Measurements from ENCODE around the gene MAST2.

MAST2 gene

GRCh38 chr1:46004492-46004891, 201.1 kb downstream of the MAST2 start:
- TF ChIP-seq, protein P1, sequence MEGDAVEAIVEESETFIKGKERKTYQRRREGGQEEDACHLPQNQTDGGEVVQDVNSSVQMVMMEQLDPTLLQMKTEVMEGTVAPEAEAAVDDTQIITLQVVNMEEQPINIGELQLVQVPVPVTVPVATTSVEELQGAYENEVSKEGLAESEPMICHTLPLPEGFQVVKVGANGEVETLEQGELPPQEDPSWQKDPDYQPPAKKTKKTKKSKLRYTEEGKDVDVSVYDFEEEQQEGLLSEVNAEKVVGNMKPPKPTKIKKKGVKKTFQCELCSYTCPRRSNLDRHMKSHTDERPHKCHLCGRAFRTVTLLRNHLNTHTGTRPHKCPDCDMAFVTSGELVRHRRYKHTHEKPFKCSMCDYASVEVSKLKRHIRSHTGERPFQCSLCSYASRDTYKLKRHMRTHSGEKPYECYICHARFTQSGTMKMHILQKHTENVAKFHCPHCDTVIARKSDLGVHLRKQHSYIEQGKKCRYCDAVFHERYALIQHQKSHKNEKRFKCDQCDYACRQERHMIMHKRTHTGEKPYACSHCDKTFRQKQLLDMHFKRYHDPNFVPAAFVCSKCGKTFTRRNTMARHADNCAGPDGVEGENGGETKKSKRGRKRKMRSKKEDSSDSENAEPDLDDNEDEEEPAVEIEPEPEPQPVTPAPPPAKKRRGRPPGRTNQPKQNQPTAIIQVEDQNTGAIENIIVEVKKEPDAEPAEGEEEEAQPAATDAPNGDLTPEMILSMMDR (conservative IDR thresholded peaks at IDR 0.05; ENCODE audit: low read depth, low read length), result no peak
- no peak overlapping the region for H3K4me3 ChIP-seq (ENCODE audit: low read length)
- DNase-seq (ENCODE audit: low read depth), result no peak

- no peak for DNase-seq (ENCODE audit: low read depth)
- H3K4me3 ChIP-seq (ENCODE audit: low read length), result no peak overlapping the region
- TF ChIP-seq, protein P1 (conservative IDR thresholded peaks at IDR 0.05; ENCODE audit: low read depth, low read length), result no peak
These were observed 202.2 kb downstream of the MAST2 start for GRCh38 chr1:46005594-46005993.

DNA sequence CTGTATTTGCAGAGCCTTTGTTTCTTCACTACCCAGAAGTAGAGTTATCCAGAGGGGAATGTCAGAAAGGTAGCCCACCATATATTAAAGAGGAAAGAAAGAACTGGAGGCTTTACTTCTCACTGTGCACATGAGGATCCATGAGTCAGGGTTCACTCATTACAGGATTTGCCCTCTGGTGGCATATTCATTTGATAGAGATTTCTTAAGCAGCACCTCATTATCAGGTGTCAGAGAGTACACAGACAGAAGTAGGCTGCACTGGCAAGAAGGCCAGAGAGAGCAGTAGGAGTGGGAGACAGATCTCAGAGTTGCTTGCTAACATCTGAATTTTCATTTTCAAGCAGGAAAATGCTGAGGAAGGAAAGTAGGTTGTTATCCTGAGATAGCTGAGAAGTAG, 205.2 kb downstream of the MAST2 start:
- H3K4me3 ChIP-seq (ENCODE audit: low read length), result no peak overlapping the region
- DNase-seq (ENCODE audit: low read depth), result no peak
- TF ChIP-seq, protein P1 (conservative IDR thresholded peaks at IDR 0.05; ENCODE audit: low read depth, low read length), result no peak

DNA sequence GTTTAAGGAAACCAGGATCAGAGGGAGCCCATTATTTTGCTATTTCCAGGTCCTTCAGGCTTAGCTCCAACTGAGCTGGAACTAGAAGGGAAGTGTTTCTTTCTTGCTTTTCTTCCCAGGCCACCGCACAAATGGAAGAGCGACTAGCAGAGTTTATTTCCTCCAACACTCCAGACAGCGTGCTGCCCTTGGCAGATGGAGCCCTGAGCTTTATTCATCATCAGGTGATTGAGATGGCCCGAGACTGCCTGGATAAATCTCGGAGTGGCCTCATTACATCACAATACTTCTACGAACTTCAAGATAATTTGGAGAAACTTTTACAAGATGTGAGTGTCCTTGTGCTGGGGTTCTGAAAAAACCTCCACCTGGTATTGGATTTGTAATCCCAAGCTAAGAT, 207.2 kb downstream of the MAST2 start:
- TF ChIP-seq, protein P1 (conservative IDR thresholded peaks at IDR 0.05; ENCODE audit: low read depth, low read length), result no peak
- H3K4me3 ChIP-seq (ENCODE audit: low read length), result no peak overlapping the region
- no peak for DNase-seq (ENCODE audit: low read depth)

DNA sequence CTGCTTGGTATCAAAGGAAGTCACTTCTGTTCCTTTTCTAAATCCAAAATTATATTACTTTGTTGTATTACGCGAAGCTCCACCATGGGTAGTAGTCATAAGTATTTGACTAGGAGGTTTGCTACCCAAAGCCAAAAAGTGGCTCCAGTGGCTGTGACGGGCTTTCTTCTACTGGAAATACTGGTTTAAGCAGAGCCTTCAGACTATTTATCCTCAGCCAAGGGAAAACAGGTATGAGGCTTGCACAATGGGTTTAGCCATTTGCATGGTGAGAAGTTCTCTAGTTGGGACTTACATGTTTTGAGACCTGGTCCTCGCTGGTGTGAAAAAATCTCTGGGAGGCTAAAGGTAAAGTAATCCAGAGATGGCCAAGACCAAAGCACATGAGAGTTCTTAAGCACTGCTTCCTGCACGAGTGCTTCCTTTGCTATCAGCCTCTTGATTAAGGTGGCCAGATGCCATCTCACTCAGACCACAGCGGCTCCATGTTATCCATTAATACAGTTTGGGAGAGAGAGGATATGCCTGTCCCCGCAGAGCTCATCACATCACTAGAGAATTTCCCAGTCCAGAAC, 207.8 kb downstream of the MAST2 start:
- TF ChIP-seq, protein P1 (conservative IDR thresholded peaks at IDR 0.05; ENCODE audit: low read depth, low read length), result no peak
- DNase-seq (ENCODE audit: low read depth), result no peak

GRCh38 chr1:46012236-46012635, 208.8 kb downstream of the MAST2 start:
- TF ChIP-seq, protein P1 (conservative IDR thresholded peaks at IDR 0.05; ENCODE audit: low read depth, low read length), result no peak
- H3K4me3 ChIP-seq (ENCODE audit: low read length), result no peak overlapping the region
- no peak for DNase-seq (ENCODE audit: low read depth)

More for the DNA sequence above, 207.8 kb downstream of the MAST2 start:
- H3K4me3 ChIP-seq (ENCODE audit: low read length), result no peak overlapping the region

DNA sequence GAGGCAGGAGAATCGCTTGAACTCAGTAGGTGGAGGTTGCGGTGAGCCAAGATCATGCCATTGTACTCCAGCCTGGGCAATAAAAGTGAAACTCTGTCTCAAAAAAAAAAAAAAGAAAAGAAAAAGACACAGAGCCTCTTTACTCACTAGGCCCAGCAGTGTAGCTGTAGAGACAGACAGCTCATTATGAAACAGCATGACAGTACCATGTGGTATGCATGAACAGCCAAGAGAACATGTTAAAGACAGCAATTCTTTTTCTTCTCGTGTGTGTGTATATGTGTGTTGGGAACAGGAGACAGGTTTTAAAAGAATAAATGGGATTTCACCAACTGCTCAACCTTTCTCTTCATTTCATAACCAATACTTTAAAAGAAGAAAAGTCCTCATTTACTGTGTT, 210.2 kb downstream of the MAST2 start:
- TF ChIP-seq, protein P1 (conservative IDR thresholded peaks at IDR 0.05; ENCODE audit: low read depth, low read length), result no peak

More for the DNA sequence above, 210.2 kb downstream of the MAST2 start:
- H3K4me3 ChIP-seq (ENCODE audit: low read length), result no peak overlapping the region
- no peak for DNase-seq (ENCODE audit: low read depth)

Data from retinal pigment epithelial cell (primary cell).